Glutamatergic neuron (in vitro differentiated cells): ENCODE data around the gene KCNMB2. TPM values are rescaled to one million over a fixed set of nuclear protein-coding genes. Genes with fewer than 3 reads are reported as not detected.

Source experiments
- DNase-seq: peaks from one replicate; pipeline ENCODE4 v3.0.0; 2022
- H3K27ac Mint-ChIP-seq: one replicate; pipeline ENCODE4 v1.8.0; 2020; ENCODE audit warnings: mild to moderate bottlenecking, mixed read lengths, inconsistent platforms; ENCODE audit not compliant: unreplicated experiment
- H3K27me3 Mint-ChIP-seq: one replicate; pipeline ENCODE4 v1.8.0; 2020; ENCODE audit warnings: mild to moderate bottlenecking, moderate library complexity, mixed read lengths, inconsistent platforms; ENCODE audit not compliant: unreplicated experiment
- H3K36me3 Mint-ChIP-seq: one replicate; pipeline ENCODE4 v1.8.0; 2020; ENCODE audit warnings: mild to moderate bottlenecking, mixed read lengths, inconsistent platforms; ENCODE audit not compliant: unreplicated experiment
- H3K4me1 Mint-ChIP-seq: one replicate; pipeline ENCODE4 v1.8.0; 2020; ENCODE audit warnings: mild to moderate bottlenecking, low read depth, mixed read lengths, inconsistent platforms; ENCODE audit not compliant: unreplicated experiment
- H3K4me3 Mint-ChIP-seq: one replicate; pipeline ENCODE4 v1.8.0; 2020; ENCODE audit warnings: mild to moderate bottlenecking, mixed read lengths, inconsistent platforms; ENCODE audit not compliant: unreplicated experiment
- H3K9me3 Mint-ChIP-seq: one replicate; pipeline ENCODE4 v1.8.0; 2020; ENCODE audit warnings: mild to moderate bottlenecking, moderate library complexity, mixed read lengths, inconsistent platforms; ENCODE audit not compliant: unreplicated experiment
- CTCF ChIP-seq: fragments of 200-600 bp; sonication (generic); IDR thresholded peaks from one replicate; pipeline ENCODE4 v1.5.0; 2021; ENCODE audit not compliant: partially characterized antibody, unreplicated experiment
- total RNA-seq: library from RNA; stranded (reverse); fragmentation: NEBNext Ultra II Directional; extraction: Animal tissue kit (Norgen Biotek cat#: 25700); gene quantifications from one replicate; pipeline ENCODE4 v1.2.1, GENCODE V29; 2021; ENCODE audit not compliant: unreplicated experiment

Gene KCNMB2
- total RNA-seq, 1 donor from 2014 or later: 0.47 TPM

GRCh38 chr3:178794711-178795110 lies 258.5 kb downstream of the KCNMB2 start:
- Mint-ChIP-seq H3K27ac (no peak overlapping the region), H3K4me3 (no peak overlapping the region), H3K9me3 (peaks cover 5% of the 10 kb centered on the region), H3K27me3 (peaks cover 2% of the 10 kb centered on the region), H3K4me1 (no peaks in the 10 kb centered on the region), H3K36me3 (peaks cover 13% of the 10 kb centered on the region)
- TF ChIP-seq CTCF: no peak
- DNase-seq: no peak

- TF ChIP-seq CTCF: no peak
- no peak for DNase-seq
- Mint-ChIP-seq H3K27ac (no peak overlapping the region), H3K27me3 (peaks cover 2% of the 10 kb centered on the region), H3K9me3 (peaks cover 5% of the 10 kb centered on the region), H3K36me3 (peaks cover 13% of the 10 kb centered on the region), H3K4me3 (no peak overlapping the region), H3K4me1 (no peaks in the 10 kb centered on the region)
Observed at GRCh38 chr3:178795349-178795748, 259.1 kb downstream of the KCNMB2 start.

GRCh38 chr3:178802259-178802658 lies 266.0 kb downstream of the KCNMB2 start:
- TF ChIP-seq CTCF: no peak
- no peaks in the 10 kb centered on the region for H3K36me3 Mint-ChIP-seq
- H3K27me3 Mint-ChIP-seq: no peaks in the 10 kb centered on the region
- no peak overlapping the region for H3K4me3 Mint-ChIP-seq
- no peak overlapping the region for H3K27ac Mint-ChIP-seq
- no peaks in the 10 kb centered on the region for H3K9me3 Mint-ChIP-seq
- H3K4me1 Mint-ChIP-seq: peaks cover 14% of the 10 kb centered on the region
- DNase-seq: no peak

- Mint-ChIP-seq H3K27ac (peak overlapping the region; percentile 2), H3K9me3 (no peaks in the 10 kb centered on the region), H3K4me3 (no peak overlapping the region), H3K4me1 (peaks cover 14% of the 10 kb centered on the region), H3K27me3 (no peaks in the 10 kb centered on the region), H3K36me3 (no peaks in the 10 kb centered on the region)
- DNase-seq: no peak
- TF ChIP-seq CTCF: no peak
Observed at GRCh38 chr3:178802993-178803693, 266.9 kb downstream of the KCNMB2 start.

GRCh38 chr3:178804606-178805005 lies 268.4 kb downstream of the KCNMB2 start:
- H3K9me3 Mint-ChIP-seq: no peaks in the 10 kb centered on the region
- H3K27me3 Mint-ChIP-seq: no peaks in the 10 kb centered on the region
- H3K36me3 Mint-ChIP-seq: no peaks in the 10 kb centered on the region
- H3K27ac Mint-ChIP-seq: no peak overlapping the region
- DNase-seq: no peak
- no peak for TF ChIP-seq CTCF
- no peak overlapping the region for H3K4me3 Mint-ChIP-seq
- peaks cover 14% of the 10 kb centered on the region for H3K4me1 Mint-ChIP-seq
